SK-N-SH (cell line): Measurements from ENCODE around the gene IFI27L1.

Experiments used
- CTCF ChIP-seq: fragments of 200-600 bp; sonication (generic); IDR thresholded peaks from 2 replicates; pipeline ENCODE4 v1.6.1; 2017; ENCODE audit warnings: antibody characterized with exemption, mild to moderate bottlenecking, moderate library complexity
- EP300 ChIP-seq, 2 experiments: IDR thresholded peaks; 2 replicates each; pipeline versions ENCODE4 v1.4.0 to v1.6.1; 2012; ENCODE audit warnings: borderline replicate concordance in 1 of 2, low read depth in 1 of 2, low read length in 1 of 2
- POLR2AphosphoS5 ChIP-seq: IDR thresholded peaks from 2 replicates; pipeline ENCODE4 v1.6.1; 2012; ENCODE audit warnings: low read depth, low read length
- TEAD4 ChIP-seq: IDR thresholded peaks from 2 replicates; pipeline ENCODE4 v1.4.0; 2012; ENCODE audit warnings: mild to moderate bottlenecking, borderline replicate concordance; ENCODE audit not compliant: insufficient read depth
- YY1 ChIP-seq: IDR thresholded peaks from 2 replicates; pipeline ENCODE4 v1.4.0; 2012; ENCODE audit warnings: low read depth, mild to moderate bottlenecking

DNA sequence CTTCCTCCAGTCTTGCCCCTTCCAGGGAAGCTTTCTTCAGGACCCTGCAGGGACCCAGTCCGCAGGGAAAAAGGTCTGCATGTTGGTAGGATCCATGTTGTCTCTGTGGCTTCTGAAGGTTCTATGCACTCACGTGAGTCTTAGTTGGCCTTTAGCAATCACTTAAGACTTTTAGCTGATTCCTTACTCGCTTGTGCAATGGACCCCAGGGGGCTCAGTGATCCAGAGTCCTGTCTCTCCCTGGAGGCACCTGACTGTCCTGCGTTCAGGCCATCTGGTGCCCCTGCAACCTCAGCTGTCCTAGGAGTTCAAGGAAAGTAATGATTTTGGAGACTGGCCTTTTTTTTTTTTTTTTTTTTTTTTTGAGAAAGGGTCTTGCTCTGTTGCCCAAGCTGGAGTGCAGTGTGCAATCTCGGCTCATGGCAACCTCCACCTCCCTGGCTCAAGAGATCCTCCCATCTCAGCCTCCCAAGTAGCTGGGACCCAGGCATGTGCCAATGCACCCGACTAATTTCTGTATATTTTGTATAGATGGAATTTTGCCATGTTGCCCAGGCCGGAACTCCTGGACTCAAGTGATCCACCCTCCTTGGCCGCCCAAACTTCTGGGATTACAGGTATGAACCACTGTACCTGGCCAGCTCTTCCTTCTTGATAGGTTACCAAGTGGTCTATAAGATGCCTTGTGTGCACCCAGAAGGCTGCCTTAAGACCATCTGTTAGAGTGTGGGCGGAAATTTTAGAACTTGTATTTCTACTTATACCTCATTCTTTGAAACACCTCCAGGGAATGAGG, 43.7 kb downstream of the IFI27L1 start:
- TF ChIP-seq CTCF (no peak), TEAD4 (no peak), YY1 (no peak), EP300 (IDR thresholded peaks at IDR 0.05; ENCODE audit: borderline replicate concordance in 1 of 2, low read depth in 1 of 2, low read length in 1 of 2) (no peak), POLR2AphosphoS5 (no peak)
